ENCODE data around the gene CD4.
"Not testable (repeated sequence)": the region's sequence is repeated elsewhere in the genome, so short reads cannot be mapped to it uniquely, and the experiment has no call there.

Gene CD4

DNA sequence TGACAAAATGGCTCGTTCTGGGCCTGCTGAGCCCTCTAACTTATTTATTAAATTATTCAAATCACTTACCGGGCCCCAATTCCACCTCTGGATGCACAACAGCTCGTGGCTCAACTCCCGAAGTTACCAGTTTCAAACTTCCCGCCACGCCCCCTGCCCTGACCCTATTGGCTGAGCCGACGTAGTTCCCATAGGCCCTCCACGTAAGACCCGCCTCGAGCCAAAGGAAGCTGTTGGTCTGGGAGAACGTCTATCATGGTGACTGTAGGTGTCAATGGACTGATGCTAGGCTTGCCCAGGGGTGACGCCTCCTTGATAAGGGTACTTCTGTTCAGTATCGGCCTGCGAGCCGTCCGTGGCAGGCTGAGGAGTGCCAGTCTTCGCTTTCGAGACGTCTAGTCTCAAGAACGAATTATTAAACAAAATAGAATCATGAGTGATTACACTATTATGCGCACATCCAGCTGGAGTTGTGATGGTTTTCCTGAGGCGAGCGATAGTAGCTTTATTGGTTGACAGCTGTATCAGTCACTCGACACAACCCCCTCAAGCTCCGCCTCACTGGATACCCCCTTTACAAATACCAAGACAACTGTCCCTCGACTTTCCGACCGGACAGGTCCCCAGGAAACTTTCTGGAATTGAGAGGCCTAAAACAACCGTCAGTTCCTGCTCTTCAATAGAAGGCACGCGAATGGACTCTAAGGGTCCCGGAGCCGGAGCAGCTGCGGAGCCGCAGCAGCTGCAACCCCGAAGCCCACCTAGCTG lies 62.0 kb downstream of the CD4 start, which contains the start of gene CDCA3:
CDCA3 (minus strand) TSS at position 134 of the 768 bp plus-strand sequence. CDS start 334 bp downstream, outside the sequence.
- DNase-seq: peak; percentile 93 to 95

- peak; percentile 92 to 94 for DNase-seq
Measured at GRCh38 chr12:6851921-6852650, 62.8 kb downstream of the CD4 start, which contains the start of gene USP5. TSS of gene USP5 (plus strand) at chr12:6852150. CDS start at chr12:6852180, 30 bp downstream.

DNA sequence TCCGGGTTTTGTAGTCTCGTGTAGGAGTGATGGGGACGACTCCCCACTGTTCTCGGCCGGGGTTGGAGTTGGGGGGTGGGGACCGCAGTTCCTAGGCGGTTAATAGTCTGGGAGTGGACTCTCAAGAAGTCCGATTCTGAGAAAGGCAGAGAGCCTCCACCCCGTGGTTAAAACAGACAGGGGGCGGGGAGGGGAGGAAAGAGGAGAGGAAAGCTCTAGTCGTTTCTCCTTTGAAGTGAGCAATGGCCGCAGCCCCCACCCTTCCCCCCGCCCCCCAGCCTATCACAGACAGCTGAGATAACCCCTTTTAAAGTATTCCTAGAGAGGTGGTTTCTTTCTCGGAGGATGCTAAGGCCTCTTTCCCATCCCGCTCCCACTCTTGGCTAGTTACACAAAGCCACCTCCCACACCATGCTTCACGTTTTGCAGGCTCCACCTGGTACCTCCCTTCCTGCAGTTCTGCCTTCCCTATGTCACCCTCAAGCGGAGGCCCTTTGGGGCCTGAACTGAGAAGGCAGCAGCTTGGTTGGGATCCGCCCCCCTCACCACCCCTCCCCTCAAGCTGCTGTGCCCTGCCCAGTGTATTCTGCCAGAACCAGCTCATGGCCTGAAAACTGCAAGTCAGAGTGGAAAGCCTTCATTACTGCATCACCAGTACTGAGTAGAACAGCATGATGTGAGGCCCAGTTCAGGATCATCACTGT lies 63.5 kb downstream of the CD4 start:
- DNase-seq: no peak

GRCh38 chr12:6853626-6854025 lies 64.3 kb downstream of the CD4 start:
- DNase-seq: no peak

- no peak for DNase-seq
Measured at GRCh38 chr12:6854036-6854435, 64.7 kb downstream of the CD4 start.

DNA sequence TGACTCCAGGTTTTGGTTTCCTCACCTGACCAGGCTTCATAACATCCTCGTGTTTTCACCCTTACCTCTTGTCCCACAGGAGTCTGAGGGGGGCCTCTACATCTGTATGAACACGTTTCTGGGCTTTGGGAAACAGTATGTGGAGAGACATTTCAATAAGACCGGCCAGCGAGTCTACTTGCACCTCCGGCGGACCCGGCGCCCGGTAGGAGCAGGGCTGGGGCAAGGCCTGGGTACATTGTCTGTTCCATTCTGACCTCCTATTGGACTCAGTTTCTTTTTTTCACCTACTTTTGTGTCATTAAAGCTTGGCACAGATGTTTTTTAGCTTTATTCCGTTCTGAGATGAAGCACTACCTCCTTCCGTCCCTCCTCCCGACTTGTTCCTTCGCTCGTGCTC lies 66.0 kb downstream of the CD4 start:
- DNase-seq: no peak

- DNase-seq: no peak
Measured at GRCh38 chr12:6858799-6859198, 69.5 kb downstream of the CD4 start.

DNA sequence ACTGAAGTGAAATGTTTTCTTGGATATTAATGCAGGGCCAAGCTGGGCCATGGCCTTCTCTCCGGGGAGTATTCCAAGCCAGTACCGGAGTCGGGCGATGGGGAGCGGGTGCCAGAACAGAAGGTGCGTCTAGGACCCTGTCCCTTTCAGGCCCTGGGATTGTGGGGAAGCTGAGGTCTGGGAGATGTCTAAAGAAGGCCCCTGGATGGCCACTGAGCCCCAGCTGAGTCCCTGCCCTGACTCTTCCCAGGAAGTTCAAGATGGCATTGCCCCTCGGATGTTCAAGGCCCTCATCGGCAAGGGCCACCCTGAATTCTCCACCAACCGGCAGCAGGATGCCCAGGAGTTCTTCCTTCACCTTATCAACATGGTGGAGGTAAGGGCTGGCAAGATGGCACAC lies 70.8 kb downstream of the CD4 start:
- no peak for DNase-seq

DNA sequence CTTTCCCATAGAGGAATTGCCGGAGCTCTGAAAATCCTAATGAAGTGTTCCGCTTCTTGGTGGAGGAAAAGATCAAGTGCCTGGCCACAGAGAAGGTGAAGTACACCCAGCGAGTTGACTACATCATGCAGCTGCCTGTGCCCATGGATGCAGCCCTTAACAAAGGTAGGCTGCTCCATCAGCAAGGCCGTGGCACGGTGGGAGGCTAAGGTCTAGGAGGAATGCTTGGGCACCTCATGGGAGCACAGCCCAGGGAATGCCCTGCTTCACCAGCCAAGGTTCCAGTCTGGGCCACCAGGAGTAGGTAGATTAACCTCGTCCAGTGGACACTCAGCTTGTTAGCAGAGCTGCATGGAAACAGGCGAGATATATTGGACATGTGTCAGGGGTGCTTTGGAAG lies 71.6 kb downstream of the CD4 start:
- DNase-seq: no peak

DNA sequence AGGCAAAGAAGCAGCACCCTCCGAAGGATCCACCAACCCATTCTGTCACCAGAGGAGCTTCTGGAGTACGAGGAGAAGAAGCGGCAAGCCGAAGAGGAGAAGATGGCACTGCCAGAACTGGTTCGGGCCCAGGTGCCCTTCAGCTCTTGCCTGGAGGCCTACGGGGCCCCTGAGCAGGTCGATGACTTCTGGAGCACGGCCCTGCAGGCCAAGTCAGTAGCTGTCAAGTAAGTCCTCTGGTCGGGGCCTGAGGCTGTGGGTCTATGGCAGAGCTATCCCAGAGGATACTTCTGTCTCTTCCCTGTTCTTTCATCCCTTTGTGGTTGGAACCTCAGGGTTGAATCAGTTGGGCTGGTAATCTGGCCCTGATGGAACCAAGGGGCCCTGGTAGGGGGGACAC lies 72.1 kb downstream of the CD4 start:
- DNase-seq: no peak

- no peak for DNase-seq
Measured at GRCh38 chr12:6863033-6863432, 73.7 kb downstream of the CD4 start.

GRCh38 chr12:6863586-6864321 lies 74.4 kb downstream of the CD4 start:
- no peak for DNase-seq

GRCh38 chr12:6865307-6865706 lies 76.0 kb downstream of the CD4 start:
- not testable (repeated sequence) for DNase-seq

DNA sequence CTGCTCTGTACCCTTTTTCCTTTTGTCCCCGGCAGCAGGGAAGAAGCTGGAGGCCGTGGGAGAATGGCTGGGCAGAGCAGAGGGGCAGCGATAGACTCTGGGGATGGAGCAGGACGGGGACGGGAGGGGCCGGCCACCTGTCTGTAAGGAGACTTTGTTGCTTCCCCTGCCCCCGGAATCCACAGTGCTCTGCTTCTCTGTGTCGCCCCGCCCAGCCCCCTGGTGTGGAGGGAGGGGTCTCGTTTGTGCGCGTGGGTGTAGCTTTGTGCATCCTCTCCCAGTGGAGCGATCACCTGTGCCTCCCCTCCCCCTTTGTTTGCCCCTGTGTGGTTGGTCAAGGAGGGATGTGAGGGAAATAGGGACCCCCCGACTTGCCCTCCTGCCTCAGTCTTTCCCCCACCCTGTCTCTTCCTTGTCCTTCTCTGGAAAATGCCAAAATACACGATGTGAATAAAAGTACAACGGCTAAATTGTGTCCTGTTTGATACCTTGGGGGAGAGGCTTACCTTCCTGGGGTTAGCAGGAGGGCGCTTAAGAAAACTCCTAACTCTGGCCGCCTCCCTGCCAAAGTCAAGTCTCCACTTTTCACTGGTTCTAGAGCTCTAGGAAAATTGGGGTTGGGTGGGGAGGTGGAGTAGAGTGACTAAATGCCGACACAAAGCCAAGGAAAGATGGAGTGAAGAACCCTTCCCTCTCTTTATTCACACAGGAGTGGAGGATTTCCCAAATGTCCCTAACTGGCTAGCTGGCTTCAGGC lies 77.0 kb downstream of the CD4 start:
- DNase-seq: no peak

GRCh38 chr12:6866920-6867412 lies 77.6 kb downstream of the CD4 start:
- DNase-seq: peak in 1 of 2 experiments; percentile 40

- DNase-seq: peak in 1 of 2 experiments; percentile 51
Measured at GRCh38 chr12:6867413-6868210, 78.3 kb downstream of the CD4 start, which contains the start of gene TPI1. TSS of gene TPI1 (plus strand) at chr12:6867531. CDS start at chr12:6867567, 36 bp downstream.

DNA sequence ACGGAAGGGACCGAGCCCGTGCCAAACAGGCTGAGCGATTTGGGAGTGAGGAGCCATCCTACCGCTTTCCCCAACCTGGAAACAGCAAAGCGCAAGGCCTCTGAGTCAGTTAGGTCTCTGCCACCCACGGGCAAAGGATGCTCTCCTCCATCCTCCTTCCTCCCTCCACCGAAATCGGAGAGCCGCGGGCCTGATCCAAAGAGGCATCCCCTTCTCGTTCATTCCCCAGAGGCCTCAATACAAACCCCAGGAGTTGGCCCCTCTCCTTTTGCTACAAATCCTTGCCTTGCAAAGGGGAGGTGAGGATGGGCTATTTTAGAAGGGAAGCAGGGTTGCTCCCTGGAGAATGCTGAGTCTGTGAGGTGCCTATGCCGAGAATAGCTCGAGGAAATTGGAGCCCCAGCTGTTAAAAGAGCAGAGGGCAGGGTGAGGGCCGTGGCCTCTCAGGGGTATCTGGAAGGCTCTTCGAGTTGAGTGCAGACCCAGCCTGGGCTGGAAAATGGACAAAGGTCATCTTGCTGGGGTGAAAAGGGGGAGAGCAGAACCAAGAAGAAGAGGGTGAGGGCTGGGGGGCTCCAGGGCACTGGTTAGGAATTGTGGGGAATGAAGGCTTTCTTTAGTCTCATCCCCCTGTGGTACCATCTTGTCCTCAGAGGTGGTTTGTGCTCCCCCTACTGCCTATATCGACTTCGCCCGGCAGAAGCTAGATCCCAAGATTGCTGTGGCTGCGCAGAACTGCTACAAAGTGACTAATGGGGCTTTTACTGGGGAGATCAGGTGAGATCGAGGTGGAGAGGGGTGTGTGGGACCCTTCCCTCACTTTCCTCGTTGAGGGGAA lies 79.1 kb downstream of the CD4 start:
- DNase-seq: peak in 1 of 2 experiments; percentile 4

DNA sequence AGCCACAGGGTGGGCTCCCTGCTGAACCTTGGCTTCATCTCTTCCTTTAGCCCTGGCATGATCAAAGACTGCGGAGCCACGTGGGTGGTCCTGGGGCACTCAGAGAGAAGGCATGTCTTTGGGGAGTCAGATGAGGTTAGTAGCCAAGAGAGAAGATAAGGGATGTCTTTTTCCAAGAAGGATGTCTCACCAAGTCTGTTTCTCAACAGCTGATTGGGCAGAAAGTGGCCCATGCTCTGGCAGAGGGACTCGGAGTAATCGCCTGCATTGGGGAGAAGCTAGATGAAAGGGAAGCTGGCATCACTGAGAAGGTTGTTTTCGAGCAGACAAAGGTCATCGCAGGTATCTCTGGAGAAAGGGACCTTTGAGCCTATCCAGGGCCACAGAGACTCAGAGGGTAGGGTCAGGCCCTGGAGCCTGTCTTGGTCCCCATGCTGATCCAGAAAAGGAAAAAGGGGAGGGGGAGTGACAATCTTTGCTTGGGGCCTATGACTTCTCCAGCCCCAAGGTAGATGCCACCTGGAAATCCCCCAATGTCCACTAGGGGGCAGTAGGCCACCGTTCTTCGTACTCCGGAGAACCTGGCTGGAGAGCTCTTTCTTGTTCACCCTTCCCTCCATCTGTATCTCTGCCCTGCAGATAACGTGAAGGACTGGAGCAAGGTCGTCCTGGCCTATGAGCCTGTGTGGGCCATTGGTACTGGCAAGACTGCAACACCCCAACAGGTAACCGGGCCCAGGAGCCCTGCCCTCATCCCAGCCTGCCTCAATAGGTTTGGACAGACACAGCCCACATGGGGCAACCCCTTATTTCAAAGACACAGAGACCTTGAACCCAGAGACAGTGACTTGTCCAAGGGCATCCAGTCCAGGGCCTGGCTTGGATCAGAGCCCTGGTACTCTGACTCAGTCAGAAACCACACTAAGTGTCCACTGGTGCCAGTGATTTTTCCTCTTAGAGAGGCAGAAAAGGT lies 80.0 kb downstream of the CD4 start:
- peak; percentile 57 to 64 for DNase-seq

Measured in Kasumi-1 (cell line).